ENCODE data around the gene HIGD1A. TPM values are rescaled to one million over a fixed set of nuclear protein-coding genes. Genes with fewer than 3 reads are reported as not detected.

The HIGD1A gene
- total and polyA plus RNA-seq, 2 of the 4 experiments (the other 2 are of a cell fraction), result 86.6 to 137 TPM

- Histone ChIP-seq H3K4me2 (ENCODE audit: low read depth, low read length) (no peak overlapping the region), H3K9ac (ENCODE audit: low read depth, low read length) (no peak overlapping the region), H3K56ac (ENCODE audit: extremely low read depth, insufficient read depth, low read length) (no peak overlapping the region), H3K36me3 (ENCODE audit: control insufficient read depth, insufficient read depth, low read length) (no peaks in the 10 kb centered on the region), H3K9me3 (ENCODE audit: control insufficient read depth, insufficient read depth, low read length) (no peaks in the 10 kb centered on the region), H3K18ac (ENCODE audit: low read depth, low read length) (no peak overlapping the region; the same call in 1 of the 2 replicates), H2BK20ac (ENCODE audit: low read depth, low read length) (no peak overlapping the region), H3K9me1 (ENCODE audit: insufficient read depth, low read length) (peaks cover 4% of the 10 kb centered on the region; the same call in 1 of the 2 replicates), H3K4me3 (ENCODE audit: insufficient read depth, low read depth, low read length) (no peak overlapping the region), H3K27ac (ENCODE audit: insufficient read depth, low read length) (no peak overlapping the region), H3K27me3 (ENCODE audit: control insufficient read depth, insufficient read depth, low read length) (peaks cover 12% of the 10 kb centered on the region), H3K4ac (ENCODE audit: low read depth, low read length) (no peak overlapping the region), H2BK5ac (ENCODE audit: low read depth, low read length, poor library complexity, severe bottlenecking) (no peak overlapping the region), H4K5ac (ENCODE audit: low read depth, low read length) (no peak overlapping the region), H2AFZ (replicated peaks; ENCODE audit: low read length, poor library complexity) (no peak overlapping the region), H4K8ac (ENCODE audit: low read depth in 2 of 2, low read length in 2 of 2) (no peak overlapping the region), H4K20me1 (ENCODE audit: insufficient read depth, low read length) (no peaks in the 10 kb centered on the region), H3K14ac (replicated peaks; ENCODE audit: low read depth, low read length) (no peak overlapping the region), H2BK15ac (ENCODE audit: low read depth, low read length) (no peak overlapping the region), H2AK5ac (ENCODE audit: low read depth, low read length) (no peak overlapping the region), H2AK9ac (replicated peaks; ENCODE audit: low read depth, low read length, poor library complexity) (no peak overlapping the region), H3K79me1 (ENCODE audit: low read depth in 1 of 2, low read length in 2 of 2) (no peaks in the 10 kb centered on the region), H3K4me1 (ENCODE audit: control insufficient read depth, insufficient read depth, low read length) (peaks cover 5% of the 10 kb centered on the region), H3K23ac (ENCODE audit: low read depth, low read length) (no peak overlapping the region), H2BK120ac (ENCODE audit: low read depth, low read length) (no peak overlapping the region), H4K91ac (ENCODE audit: insufficient read depth, low read depth, low read length) (no peak overlapping the region)
- ATAC-seq (ENCODE audit: low read depth) (no peak), DNase-seq (no peak)
- dilution Hi-C loops (cut with HindIII; ENCODE audit: low sequenced_read_pairs, unreplicated experiment), result no loop called here
- BruUV-seq (replicated peaks), result no TSS peak
- intact Hi-C loops (cut with micrococcal nuclease), result no loop called here
- no peak for TF ChIP-seq RAD21 (IDR thresholded peaks at IDR 0.05; ENCODE audit: low read length)
- TF ChIP-seq RFX5 (IDR thresholded peaks at IDR 0.05; ENCODE audit: low read depth, low read length), result no peak
- no peak for TF ChIP-seq MAFK (IDR thresholded peaks at IDR 0.05; ENCODE audit: low read depth, low read length)
- TF ChIP-seq, protein P1, sequence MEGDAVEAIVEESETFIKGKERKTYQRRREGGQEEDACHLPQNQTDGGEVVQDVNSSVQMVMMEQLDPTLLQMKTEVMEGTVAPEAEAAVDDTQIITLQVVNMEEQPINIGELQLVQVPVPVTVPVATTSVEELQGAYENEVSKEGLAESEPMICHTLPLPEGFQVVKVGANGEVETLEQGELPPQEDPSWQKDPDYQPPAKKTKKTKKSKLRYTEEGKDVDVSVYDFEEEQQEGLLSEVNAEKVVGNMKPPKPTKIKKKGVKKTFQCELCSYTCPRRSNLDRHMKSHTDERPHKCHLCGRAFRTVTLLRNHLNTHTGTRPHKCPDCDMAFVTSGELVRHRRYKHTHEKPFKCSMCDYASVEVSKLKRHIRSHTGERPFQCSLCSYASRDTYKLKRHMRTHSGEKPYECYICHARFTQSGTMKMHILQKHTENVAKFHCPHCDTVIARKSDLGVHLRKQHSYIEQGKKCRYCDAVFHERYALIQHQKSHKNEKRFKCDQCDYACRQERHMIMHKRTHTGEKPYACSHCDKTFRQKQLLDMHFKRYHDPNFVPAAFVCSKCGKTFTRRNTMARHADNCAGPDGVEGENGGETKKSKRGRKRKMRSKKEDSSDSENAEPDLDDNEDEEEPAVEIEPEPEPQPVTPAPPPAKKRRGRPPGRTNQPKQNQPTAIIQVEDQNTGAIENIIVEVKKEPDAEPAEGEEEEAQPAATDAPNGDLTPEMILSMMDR (conservative IDR thresholded peaks at IDR 0.05; ENCODE audit: low read depth, low read length), result no peak
- TF ChIP-seq CHD1 (IDR thresholded peaks at IDR 0.05; ENCODE audit: low read depth, low read length), result no peak
- TF ChIP-seq POLR2A (IDR thresholded peaks at IDR 0.05; ENCODE audit: low read depth, low read length), result no peak
- no peak for TF ChIP-seq FOS (IDR thresholded peaks at IDR 0.05; ENCODE audit: low read depth, low read length)
- no peak for TF ChIP-seq RCOR1 (IDR thresholded peaks at IDR 0.05; ENCODE audit: insufficient replicate concordance, low read length)
- no peak for TF ChIP-seq SMC3 (IDR thresholded peaks at IDR 0.05; ENCODE audit: low read depth, low read length)
- no peak for TF ChIP-seq USF2 (IDR thresholded peaks at IDR 0.05; ENCODE audit: low read depth, low read length)
- no peak for TF ChIP-seq MXI1 (IDR thresholded peaks at IDR 0.05; ENCODE audit: borderline replicate concordance, low read depth, low read length)
- TF ChIP-seq ELK1 (IDR thresholded peaks at IDR 0.05; ENCODE audit: borderline replicate concordance, low read depth, low read length), result no peak
- TF ChIP-seq BHLHE40 (IDR thresholded peaks at IDR 0.05; ENCODE audit: low read depth, low read length), result no peak
- no peak for TF ChIP-seq NFE2L2 (IDR thresholded peaks at IDR 0.05; ENCODE audit: low read depth, low read length)
- no peak for TF ChIP-seq CEBPB (IDR thresholded peaks at IDR 0.05; ENCODE audit: low read depth, low read length)
- TF ChIP-seq MAZ (IDR thresholded peaks at IDR 0.05; ENCODE audit: borderline replicate concordance, low read depth, low read length), result no peak
- CTCF ChIA-PET, result no interaction called here
- POLR2A ChIA-PET (ENCODE audit: unreplicated experiment), result no interaction called here
- in situ Hi-C loops (cut with MboI; ENCODE audit: low sequenced_read_pairs), result no loop called here
These were observed 21.9 kb upstream of the HIGD1A start for GRCh38 chr3:42826141-42826540.

Measured in IMR-90 (cell line).